ENCODE results near the gene CNIH3.

- no peak for TF ChIP-seq CTCF (IDR thresholded peaks at IDR 0.05)
- no peak for TF ChIP-seq POLR2AphosphoS5 (IDR thresholded peaks at IDR 0.05)
Measured at GRCh38 chr1:224637515-224637914, 21.4 kb downstream of the CNIH3 start.

Data from breast epithelium (tissue), 3 donors.